ENCODE data around the gene PTPRN2. TPM values are rescaled to one million over a fixed set of nuclear protein-coding genes. Genes with fewer than 3 reads are reported as not detected.

The PTPRN2 gene
- total and polyA plus RNA-seq, 2 of the 13 experiments (the other 11 are each of a cell fraction or from before 2014, with no cell fraction given): 2.5 to 24.2 TPM

DNA sequence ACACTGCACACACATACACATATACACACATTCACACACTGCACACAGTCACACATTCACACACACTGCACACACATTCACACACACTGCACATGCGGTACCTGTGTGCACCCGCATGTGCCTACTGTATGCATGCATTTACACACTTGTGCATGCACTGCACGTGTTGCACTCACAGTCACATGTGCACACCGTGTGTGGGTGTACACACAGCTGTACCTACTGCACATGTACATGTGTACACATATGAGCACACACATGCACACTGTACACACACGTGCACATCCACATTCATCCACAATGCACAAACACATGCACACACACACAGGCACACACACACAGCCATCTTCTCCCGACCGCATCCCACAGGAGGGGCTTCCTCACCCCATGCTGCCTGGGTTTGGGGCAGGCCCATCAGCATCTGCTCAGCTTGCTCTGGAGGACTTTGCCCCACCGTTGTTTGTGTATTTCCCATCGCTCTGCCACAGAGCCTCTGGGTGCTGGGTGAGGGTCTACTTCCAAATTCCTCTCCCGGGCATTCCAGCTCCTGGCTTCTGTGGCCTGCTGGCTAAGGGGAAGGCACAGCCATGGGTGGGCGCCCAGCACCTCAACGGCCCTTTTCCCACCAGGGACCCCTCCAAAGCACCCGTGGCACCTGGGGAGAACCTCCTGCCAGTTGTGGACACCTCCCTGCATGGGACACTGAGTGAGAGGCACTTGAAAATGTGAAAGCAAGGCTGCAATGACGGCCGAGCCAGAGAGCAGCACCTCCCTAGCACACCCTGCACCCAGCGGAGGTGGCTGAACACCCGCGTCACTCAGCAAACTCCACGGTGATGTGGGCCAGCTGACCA, 324.3 kb downstream of the PTPRN2 start (continued):
- TF ChIP-seq MXD4 (CRISPR knock-in tag; IDR thresholded peaks at IDR 0.05) (no peak), SATB2 (CRISPR knock-in tag; IDR thresholded peaks at IDR 0.05) (no peak), CC2D1A (CRISPR knock-in tag; IDR thresholded peaks at IDR 0.05) (no peak), RFX5 (IDR thresholded peaks at IDR 0.05; ENCODE audit: low read depth, low read length) (no peak), ZNF572 (CRISPR knock-in tag; IDR thresholded peaks at IDR 0.05) (no peak), ISX (CRISPR knock-in tag; conservative IDR thresholded peaks at IDR 0.05) (no peak), FIP1L1 (IDR thresholded peaks at IDR 0.05; ENCODE audit: borderline replicate concordance, insufficient read depth, low read depth, low read length) (no peak), ZBTB38 (CRISPR knock-in tag; IDR thresholded peaks at IDR 0.05) (no peak), KAT8 (CRISPR knock-in tag; IDR thresholded peaks at IDR 0.05) (no peak)
- TF ChIP-seq, protein P1, sequence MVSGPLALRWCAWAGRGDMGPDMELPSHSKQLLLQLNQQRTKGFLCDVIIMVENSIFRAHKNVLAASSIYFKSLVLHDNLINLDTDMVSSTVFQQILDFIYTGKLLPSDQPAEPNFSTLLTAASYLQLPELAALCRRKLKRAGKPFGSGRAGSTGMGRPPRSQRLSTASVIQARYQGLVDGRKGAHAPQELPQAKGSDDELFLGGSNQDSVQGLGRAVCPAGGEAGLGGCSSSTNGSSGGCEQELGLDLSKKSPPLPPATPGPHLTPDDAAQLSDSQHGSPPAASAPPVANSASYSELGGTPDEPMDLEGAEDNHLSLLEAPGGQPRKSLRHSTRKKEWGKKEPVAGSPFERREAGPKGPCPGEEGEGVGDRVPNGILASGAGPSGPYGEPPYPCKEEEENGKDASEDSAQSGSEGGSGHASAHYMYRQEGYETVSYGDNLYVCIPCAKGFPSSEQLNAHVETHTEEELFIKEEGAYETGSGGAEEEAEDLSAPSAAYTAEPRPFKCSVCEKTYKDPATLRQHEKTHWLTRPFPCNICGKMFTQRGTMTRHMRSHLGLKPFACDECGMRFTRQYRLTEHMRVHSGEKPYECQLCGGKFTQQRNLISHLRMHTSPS (CRISPR knock-in tag; IDR thresholded peaks at IDR 0.05; ENCODE audit: low read depth): peak; percentile 47
- TF ChIP-seq, protein P2, sequence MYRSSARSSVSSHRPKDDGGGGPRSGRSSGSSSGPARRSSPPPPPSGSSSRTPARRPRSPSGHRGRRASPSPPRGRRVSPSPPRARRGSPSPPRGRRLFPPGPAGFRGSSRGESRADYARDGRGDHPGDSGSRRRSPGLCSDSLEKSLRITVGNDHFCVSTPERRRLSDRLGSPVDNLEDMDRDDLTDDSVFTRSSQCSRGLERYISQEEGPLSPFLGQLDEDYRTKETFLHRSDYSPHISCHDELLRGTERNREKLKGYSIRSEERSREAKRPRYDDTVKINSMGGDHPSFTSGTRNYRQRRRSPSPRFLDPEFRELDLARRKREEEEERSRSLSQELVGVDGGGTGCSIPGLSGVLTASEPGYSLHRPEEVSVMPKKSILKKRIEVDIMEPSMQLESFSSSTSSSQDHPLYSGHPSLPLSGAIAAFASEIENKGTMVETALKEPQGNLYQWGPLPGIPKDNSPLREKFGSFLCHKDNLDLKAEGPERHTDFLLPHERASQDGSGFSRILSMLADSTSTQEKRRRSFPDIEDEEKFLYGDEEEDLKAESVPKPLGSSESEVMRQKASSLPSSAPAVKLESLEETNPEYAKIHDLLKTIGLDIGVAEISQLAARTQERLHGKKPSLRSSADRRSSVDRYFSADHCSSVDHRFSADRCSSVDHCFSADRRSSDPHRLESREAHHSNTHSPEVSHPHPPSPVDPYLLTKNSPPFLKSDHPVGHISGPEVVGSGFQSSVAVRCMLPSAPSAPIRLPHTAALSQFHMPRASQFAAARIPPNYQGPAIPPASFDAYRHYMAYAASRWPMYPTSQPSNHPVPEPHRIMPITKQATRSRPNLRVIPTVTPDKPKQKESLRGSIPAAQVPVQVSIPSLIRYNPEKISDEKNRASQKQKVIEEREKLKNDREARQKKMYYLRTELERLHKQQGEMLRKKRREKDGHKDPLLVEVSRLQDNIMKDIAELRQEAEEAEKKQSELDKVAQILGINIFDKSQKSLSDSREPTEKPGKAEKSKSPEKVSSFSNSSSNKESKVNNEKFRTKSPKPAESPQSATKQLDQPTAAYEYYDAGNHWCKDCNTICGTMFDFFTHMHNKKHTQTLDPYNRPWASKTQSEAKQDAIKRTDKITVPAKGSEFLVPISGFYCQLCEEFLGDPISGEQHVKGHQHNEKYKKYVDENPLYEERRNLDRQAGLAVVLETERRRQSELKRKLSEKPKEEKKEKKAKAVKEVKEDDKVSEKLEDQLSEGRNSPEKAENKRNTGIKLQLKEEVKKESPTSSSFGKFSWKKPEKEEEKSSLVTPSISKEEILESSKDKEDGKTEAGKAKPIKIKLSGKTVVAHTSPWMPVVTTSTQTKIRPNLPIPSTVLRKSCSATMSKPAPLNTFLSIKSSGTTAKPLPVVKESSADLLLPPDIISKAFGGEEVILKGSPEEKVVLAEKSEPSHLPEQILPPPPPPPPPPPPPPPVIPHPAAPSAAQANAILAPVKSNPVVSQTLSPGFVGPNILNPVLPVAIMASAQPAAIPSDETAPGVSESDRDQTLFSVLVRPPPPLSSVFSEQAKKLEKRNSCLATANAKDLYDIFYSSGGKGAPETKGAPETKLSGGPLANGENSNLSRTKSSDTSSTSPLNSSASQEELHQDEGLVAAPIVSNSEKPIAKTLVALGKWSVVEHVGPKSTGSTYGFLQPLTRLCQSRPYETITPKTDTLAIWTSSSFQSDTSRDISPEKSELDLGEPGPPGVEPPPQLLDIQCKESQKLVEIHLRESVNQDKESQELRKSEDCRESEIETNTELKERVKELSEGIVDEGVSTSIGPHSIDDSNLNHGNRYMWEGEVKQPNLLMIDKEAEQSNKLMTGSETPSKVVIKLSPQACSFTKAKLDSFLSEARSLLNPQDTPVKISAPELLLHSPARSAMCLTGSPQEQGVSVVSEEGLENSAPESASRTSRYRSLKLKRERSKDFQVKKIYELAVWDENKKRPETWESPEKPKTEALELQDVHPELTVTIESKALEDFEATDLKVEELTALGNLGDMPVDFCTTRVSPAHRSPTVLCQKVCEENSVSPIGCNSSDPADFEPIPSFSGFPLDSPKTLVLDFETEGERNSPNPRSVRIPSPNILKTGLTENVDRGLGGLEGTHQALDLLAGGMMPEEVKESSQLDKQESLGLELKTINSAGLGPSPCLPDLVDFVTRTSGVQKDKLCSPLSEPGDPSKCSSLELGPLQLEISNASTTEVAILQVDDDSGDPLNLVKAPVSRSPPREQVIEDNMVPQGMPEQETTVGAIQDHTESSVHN (CRISPR knock-in tag; IDR thresholded peaks at IDR 0.05): peak; percentile 18; the same call in 1 of the 2 replicates
- TF ChIP-seq, protein P3, sequence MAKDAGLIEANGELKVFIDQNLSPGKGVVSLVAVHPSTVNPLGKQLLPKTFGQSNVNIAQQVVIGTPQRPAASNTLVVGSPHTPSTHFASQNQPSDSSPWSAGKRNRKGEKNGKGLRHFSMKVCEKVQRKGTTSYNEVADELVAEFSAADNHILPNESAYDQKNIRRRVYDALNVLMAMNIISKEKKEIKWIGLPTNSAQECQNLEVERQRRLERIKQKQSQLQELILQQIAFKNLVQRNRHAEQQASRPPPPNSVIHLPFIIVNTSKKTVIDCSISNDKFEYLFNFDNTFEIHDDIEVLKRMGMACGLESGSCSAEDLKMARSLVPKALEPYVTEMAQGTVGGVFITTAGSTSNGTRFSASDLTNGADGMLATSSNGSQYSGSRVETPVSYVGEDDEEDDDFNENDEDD (CRISPR knock-in tag; IDR thresholded peaks at IDR 0.05; ENCODE audit: borderline replicate concordance): no peak
- TF ChIP-seq, protein P4, sequence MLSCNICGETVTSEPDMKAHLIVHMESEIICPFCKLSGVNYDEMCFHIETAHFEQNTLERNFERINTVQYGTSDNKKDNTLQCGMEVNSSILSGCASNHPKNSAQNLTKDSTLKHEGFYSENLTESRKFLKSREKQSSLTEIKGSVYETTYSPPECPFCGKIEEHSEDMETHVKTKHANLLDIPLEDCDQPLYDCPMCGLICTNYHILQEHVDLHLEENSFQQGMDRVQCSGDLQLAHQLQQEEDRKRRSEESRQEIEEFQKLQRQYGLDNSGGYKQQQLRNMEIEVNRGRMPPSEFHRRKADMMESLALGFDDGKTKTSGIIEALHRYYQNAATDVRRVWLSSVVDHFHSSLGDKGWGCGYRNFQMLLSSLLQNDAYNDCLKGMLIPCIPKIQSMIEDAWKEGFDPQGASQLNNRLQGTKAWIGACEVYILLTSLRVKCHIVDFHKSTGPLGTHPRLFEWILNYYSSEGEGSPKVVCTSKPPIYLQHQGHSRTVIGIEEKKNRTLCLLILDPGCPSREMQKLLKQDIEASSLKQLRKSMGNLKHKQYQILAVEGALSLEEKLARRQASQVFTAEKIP (CRISPR knock-in tag; IDR thresholded peaks at IDR 0.05; ENCODE audit: borderline replicate concordance): no peak
- TF ChIP-seq, protein P5, sequence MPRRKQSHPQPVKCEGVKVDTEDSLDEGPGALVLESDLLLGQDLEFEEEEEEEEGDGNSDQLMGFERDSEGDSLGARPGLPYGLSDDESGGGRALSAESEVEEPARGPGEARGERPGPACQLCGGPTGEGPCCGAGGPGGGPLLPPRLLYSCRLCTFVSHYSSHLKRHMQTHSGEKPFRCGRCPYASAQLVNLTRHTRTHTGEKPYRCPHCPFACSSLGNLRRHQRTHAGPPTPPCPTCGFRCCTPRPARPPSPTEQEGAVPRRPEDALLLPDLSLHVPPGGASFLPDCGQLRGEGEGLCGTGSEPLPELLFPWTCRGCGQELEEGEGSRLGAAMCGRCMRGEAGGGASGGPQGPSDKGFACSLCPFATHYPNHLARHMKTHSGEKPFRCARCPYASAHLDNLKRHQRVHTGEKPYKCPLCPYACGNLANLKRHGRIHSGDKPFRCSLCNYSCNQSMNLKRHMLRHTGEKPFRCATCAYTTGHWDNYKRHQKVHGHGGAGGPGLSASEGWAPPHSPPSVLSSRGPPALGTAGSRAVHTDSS (CRISPR knock-in tag; conservative IDR thresholded peaks at IDR 0.05): no peak
